DMS79 (cell line): Measurements from ENCODE around the gene LMO4.

ENCODE experiments used
- DNase-seq: peaks from one replicate; lab custom pipeline; 2025; lab: John Stamatoyannopoulos, UW

LMO4 gene

GRCh38 chr1:87327376-87328271 lies 1.1 kb upstream of the LMO4 start:
- DNase-seq = no peak

DNA sequence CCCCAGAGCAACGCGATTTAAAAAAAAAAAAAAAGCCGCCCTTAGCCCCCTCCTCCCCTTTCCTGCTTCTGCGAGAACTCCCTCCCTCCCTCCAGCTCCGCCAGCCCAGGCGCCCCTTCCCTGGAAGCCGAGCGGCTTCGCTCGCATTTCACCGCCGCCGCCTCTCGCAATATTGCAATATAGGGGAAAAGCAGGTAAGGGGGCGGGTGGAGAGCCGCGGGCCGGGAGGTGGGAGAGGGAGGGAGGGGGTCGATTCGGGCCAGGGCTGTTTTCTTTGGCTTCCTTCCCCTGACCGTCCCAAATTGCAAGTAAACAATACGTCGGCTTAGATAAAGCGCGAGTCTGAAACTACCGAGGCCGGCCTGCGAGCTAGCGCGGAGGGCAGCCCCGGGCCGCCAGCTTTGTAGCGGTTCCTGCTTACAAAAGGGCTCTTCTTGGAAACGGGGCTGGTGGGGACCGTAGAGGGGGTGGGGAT lies 408 bp downstream of the LMO4 start:
- DNase-seq = peak; percentile 46

GRCh38 chr1:87329526-87330056 lies 911 bp downstream of the LMO4 start:
- DNase-seq = no peak

- DNase-seq = peak; percentile 29
These were observed 1.6 kb downstream of the LMO4 start for GRCh38 chr1:87330057-87330884.

GRCh38 chr1:87330885-87331364 lies 2.2 kb downstream of the LMO4 start:
- no peak for DNase-seq

DNA sequence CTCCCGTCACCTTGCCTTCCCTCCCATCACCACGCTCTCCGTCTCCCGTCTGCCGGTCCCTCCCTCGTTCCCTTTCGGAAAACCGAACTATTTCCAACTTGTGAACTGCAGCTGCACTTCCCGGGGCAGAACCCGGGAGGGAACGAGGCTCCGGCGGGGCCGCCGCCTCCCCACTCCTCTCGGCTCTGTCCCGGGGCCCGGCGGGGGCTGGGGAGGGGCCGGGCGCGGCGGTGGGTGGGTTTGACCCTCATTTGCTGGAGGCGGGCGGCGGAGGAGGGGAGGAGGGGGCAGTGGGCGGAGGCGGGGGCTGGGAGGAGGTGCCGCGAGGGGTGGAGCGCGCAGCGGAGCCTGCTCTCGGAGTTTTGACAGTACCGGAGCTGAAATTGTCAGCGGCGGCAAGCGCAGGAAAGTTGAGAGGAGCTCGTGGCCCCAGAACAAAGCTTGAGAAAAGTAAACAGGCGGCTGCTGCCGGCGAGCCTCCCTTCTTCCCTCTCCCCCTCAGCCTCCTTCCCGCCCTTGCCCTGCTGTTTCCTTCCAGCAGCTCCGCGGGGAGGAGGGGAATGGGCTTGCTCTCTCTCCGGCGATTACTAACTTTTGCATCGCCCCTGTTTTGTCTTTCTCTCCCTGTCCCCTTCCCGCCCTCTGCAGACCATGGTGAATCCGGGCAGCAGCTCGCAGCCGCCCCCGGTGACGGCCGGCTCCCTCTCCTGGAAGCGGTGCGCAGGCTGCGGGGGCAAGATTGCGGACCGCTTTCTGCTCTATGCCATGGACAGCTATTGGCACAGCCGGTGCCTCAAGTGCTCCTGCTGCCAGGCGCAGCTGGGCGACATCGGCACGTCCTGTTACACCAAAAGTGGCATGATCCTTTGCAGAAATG lies 2.9 kb downstream of the LMO4 start:
- peak; percentile 64 for DNase-seq

GRCh38 chr1:87333692-87334347 lies 5.1 kb downstream of the LMO4 start:
- DNase-seq = no peak

DNA sequence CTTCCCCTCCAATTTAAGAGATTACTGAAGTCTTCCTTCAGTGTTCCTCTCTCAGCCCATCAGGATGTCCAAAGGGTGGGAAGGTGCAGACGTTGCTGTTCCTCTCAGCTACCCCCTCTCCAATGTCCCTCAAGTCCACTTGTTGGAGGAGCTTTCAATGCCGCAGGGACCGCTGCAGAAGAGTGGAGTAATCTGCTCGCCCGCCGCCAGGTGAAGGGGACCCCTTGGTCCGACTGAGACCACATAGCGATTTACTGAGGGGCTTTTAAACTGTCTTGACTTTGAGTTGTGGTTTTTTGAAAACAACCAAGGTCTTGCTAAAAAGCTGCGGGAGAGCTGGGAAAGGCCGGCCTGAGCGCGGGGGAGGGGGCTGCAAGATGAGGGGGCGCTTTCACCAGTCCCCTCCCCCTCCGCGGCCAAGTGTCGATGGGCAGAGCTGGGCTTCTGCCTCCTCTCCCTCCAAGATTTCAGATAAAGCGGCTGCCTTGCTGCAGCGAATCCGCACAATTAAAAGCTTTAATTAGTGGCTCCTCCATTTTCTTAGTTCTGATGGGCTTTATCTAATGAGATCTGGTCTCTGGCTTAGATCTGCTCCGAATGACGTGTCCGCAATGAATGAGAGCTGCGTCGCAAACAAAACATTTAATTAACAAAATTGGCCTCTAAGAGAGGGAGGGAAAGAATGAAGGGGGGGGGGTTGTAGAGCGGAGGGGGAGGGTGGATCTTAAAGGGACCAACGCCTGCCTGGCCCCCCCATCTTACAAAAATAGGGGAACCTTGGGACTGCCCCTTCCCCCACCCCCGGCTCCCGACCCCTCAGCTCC lies 5.9 kb downstream of the LMO4 start:
- DNase-seq = peak; percentile 41

GRCh38 chr1:87335175-87335884 lies 6.7 kb downstream of the LMO4 start:
- peak; percentile 35 for DNase-seq

GRCh38 chr1:87336623-87337067 lies 8.0 kb downstream of the LMO4 start:
- no peak for DNase-seq

GRCh38 chr1:87337606-87338005 lies 8.9 kb downstream of the LMO4 start:
- no peak for DNase-seq

DNA sequence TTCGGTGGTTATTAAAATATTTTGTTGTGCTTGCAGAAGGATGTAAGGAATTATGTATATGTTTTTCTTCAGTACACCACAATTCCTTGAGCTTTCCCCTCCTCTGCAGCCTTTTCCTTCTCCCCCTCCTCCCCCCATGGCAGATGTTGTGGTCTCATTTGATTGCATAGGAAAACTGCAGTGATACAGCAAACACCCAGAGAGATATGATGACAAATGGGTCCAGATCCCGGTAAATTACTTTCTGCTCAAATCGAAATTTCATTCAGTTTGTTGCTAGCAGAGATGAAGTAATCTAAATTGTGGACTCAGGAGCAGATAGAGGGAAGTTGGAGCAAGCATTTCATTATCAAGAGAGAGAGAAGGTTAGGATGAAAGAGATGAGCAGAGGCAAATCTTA lies 9.9 kb downstream of the LMO4 start:
- no peak for DNase-seq

DNA sequence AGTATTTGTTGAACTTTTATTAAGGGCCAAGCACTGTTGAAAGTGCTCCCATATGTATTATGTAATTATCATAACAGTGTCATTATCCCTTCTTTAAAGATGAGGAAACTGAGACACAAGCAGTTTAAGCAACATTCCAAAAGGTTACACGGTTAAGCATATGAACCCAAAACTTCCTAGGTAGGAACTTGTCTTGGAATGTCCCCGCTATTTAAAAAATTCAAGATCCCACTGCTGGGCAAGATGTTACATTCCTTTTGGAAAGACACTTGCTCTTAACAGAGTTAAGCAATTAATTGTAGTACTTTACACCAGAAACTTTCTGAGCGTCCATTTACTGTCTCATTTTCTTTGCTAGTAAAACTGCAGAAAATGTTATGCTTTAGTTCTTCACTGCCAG lies 15.6 kb downstream of the LMO4 start:
- DNase-seq = no peak

GRCh38 chr1:87346130-87346814 lies 17.6 kb downstream of the LMO4 start:
- no peak for DNase-seq

- DNase-seq = no peak
These were observed 19.8 kb downstream of the LMO4 start for GRCh38 chr1:87348341-87349019.

DNA sequence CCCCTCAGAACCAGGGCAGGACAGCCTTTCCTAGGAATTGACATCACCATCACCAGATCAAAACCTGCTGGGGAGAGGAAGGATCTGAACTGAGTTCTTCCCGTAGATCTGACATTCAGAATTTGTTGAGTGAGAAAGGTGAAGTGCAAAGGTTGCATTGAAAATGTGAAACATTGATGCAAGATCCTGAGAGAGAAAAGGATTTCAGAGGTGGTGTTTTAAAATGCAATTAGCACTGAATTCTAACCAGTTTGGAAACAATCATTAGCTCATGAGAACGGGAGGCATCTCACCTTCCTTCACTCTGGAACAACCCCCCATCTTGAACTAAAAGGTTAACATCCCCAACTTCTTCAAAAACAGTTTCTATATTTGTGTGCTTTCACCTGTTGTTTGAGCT lies 20.4 kb downstream of the LMO4 start:
- DNase-seq = no peak

DNA sequence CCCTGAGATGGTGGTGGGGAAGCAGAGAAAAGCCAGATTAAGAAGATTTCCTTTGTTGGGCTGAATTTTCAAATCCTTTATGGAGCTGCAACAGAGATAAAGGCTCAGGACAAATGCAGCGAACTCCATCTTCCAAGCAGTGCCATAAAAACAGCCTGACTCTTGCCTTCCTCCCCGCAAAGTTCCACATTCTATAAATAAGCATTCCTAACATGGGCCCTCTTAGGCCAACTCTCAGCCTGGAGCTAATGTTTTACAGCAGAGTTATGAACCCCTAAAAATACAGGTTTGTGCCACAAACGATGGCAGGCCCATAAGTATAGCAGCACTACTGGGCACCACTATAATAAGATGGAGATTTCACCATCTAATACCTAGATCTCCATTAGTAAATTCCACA lies 27.2 kb downstream of the LMO4 start:
- DNase-seq = no peak

- no peak for DNase-seq
These were observed 27.9 kb downstream of the LMO4 start for GRCh38 chr1:87356591-87356990.
